Heart left ventricle (tissue), 13 donors: ENCODE measurements around the gene DYNC1I1.

Experiments used
- POLR2A ChIP-seq, 2 donors: fragments of 450-650 bp; IDR thresholded peaks; one replicate each; pipeline ENCODE4 v1.6.1; 2017; ENCODE audit warnings: antibody characterized with exemption in 2 of 2, mild to moderate bottlenecking in 2 of 2, moderate library complexity in 2 of 2
- TF ChIP-seq, protein P1 (sequence below), 12 donors: fragments of 200-600 bp; sonication (generic) in 4 of 12; IDR thresholded peaks; one replicate each; pipeline versions ENCODE4 v1.5.0 to v1.8.0; 2018 to 2022; ENCODE audit warnings: antibody characterized with exemption in 12 of 12, mild to moderate bottlenecking in 5 of 12
- donor health status: ischemic (EF 13 %, LVEDD 7.1; RV severe dilation, severe dysfunction).
- donor health status: DM: no; HTN: yes; CAD: no.
- donor health status: DM: no; HTN: no; CAD: no.
- donor health status: ischemic (EF 25% LVEDD 6.9; RV normal size, moderate dysfunction).
- donor health status: ischemic (EF 25% LVEDD 5.7; RV mildly dilated, moderate dysfunction).
- donor health status: ischemic (EF 35%, LVEDD 5.7; RV mildly dilated, moderate dysfunction).
- donor health status: nonischemic (EF 11% LVEDD 7.7; RV severe dilation, severe dysfunction).
- donor health status: DM: yes; HTN: yes; CAD: no.
- donor health status: PGD.
- donor health status: ischemic (EF 29% LVEDD 5.4; RV normal size, mild dysfunction).
- donor health status: nonischemic (EF 23%, LVEDD 6.1; RV moderate dilation, normal function).

DNA sequence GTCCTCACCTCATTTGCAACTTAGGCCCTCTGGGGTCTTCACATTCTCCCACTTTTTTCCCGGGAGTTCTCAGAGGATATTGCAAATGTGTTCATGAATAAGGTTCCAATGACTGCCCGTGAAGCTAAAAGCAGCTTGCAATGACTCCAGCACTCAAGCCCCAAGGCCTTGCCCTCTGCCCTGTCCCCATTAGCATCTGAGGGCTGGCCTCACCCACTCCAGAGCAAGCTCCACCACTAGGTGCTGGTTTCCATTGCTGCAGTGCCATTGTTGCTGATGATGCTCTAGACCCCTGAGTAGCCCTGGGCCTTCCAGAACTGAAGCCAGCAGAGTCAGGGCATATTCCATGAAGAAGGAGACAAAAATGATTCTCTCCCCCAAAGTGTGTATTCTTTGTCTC, 236.8 kb downstream of the DYNC1I1 start:
- TF ChIP-seq, protein P1, sequence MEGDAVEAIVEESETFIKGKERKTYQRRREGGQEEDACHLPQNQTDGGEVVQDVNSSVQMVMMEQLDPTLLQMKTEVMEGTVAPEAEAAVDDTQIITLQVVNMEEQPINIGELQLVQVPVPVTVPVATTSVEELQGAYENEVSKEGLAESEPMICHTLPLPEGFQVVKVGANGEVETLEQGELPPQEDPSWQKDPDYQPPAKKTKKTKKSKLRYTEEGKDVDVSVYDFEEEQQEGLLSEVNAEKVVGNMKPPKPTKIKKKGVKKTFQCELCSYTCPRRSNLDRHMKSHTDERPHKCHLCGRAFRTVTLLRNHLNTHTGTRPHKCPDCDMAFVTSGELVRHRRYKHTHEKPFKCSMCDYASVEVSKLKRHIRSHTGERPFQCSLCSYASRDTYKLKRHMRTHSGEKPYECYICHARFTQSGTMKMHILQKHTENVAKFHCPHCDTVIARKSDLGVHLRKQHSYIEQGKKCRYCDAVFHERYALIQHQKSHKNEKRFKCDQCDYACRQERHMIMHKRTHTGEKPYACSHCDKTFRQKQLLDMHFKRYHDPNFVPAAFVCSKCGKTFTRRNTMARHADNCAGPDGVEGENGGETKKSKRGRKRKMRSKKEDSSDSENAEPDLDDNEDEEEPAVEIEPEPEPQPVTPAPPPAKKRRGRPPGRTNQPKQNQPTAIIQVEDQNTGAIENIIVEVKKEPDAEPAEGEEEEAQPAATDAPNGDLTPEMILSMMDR (IDR thresholded peaks at IDR 0.05): no peak
- no peak for TF ChIP-seq POLR2A (IDR thresholded peaks at IDR 0.05)
